Left ventricle myocardium inferior (tissue), 1 donor: ENCODE measurements around the gene DARS1. TPM values are rescaled to one million over a fixed set of nuclear protein-coding genes. Genes with fewer than 3 reads are reported as not detected.

Experiments
- DNase-seq: peaks from one replicate; pipeline ENCODE4 v3.0.0-alpha.2; 2020
- H3K27ac ChIP-seq: fragments of 200-600 bp; replicated peaks from 2 replicates; pipeline ENCODE4 v1.8.0; 2021
- H3K27me3 ChIP-seq: fragments of 200-600 bp; 2 replicates; pipeline ENCODE4 v1.8.0; 2021; ENCODE audit warnings: low read depth
- H3K36me3 ChIP-seq: fragments of 200-600 bp; 2 replicates; pipeline ENCODE4 v1.8.0; 2021
- H3K4me1 ChIP-seq: fragments of 200-600 bp; 2 replicates; pipeline ENCODE4 v1.8.0; 2021
- H3K4me3 ChIP-seq: fragments of 200-600 bp; 2 replicates; pipeline ENCODE4 v1.8.0; 2021; ENCODE audit warnings: mild to moderate bottlenecking, moderate library complexity
- H3K9me3 ChIP-seq: fragments of 200-600 bp; replicated peaks from 2 replicates; pipeline ENCODE4 v1.8.0; 2021
- intact Hi-C: fragments of 100-400 bp; cut with micrococcal nuclease; formaldehyde crosslinking; loops from one replicate; pipeline ENCODE4 v1.11.0; 2022
- total RNA-seq: library from RNA; stranded (reverse); fragmentation: NEBNext Ultra II Directional; extraction: Animal tissue kit (Norgen Biotek cat#: 25700); gene quantifications from one replicate; pipeline ENCODE4 v1.2.1, GENCODE V29; 2021
- TF ChIP-seq, protein P1 (sequence below): fragments of 200-600 bp; IDR thresholded peaks from 2 replicates; pipeline ENCODE4 v1.8.0; 2021; ENCODE audit warnings: antibody characterized with exemption, mild to moderate bottlenecking, borderline replicate concordance
- donor health status: DM: no; HTN: yes; CAD: no; lungs with severe emphysema.

Gene DARS1
- total RNA-seq, 1 donor from 2014 or later, result 56.3 TPM

DNA sequence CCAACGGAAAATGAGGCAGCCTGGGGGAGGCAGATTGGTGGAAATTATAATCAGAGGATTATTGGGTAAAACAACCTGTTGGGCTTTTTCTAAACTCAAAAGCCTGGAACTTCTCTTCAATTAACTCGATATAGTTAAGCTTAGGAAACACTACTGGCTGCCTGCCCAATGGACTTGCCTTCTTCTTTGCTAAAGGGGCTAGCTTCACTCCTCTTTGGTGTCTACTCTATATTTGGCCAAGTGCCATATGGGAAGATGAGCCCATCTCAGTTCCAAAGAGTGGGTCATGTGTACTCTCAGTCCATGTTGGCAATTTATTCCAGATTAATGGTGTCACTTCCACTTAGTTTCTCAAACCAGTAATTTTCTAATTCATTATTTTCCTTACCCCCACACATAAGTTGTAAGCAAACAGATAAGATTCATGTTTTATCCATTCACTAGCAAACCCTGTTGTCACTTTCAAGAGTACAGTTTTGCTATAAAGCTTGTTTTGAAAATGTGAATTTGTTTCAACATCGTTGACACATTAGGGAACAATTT is 34.3 kb downstream of the DARS1 start:
- DNase-seq, result no peak

DNA sequence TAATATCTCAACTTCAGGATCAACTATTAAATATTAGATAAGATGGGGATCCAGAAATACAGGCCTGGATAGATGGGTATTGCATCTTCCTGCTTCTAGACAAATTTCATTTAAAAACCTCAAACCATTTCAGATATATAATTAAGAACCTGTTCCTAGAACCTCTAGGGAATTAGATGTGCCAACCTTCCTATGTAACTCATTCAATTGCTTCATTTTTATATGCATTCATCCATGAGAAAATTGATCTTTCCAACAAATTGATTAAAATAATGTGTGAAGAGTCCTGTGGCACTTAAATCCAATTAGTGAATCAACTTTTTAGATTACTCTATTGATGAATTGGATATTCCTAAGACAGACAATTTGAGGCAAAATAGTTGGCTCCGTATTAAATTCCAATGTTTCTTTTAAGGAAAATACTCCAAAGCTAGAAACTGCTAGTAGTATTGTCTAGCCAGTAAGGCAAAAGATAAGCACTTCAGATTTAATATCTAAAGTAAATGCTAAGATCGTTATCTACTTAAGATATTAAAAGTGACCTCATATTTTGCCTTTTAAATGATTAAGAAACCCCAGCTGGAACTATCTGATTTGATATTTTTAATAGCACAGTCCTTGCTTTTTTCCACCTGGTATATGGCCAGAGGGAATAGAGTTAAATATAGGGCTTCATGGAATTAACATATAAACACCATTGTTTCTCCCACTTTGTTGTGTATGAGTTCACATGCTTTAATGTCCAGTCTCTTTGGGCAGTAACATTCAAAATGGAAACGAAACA is 35.8 kb downstream of the DARS1 start:
- Histone ChIP-seq H3K27me3 (no peaks in the 10 kb centered on the region), H3K4me3 (no peak overlapping the region), H3K27ac (no peak overlapping the region), H3K4me1 (peaks cover 29% of the 10 kb centered on the region), H3K9me3 (no peaks in the 10 kb centered on the region), H3K36me3 (peaks cover 11% of the 10 kb centered on the region)
- intact Hi-C loops, result no loop called here
- no peak for DNase-seq
- TF ChIP-seq, protein P1, sequence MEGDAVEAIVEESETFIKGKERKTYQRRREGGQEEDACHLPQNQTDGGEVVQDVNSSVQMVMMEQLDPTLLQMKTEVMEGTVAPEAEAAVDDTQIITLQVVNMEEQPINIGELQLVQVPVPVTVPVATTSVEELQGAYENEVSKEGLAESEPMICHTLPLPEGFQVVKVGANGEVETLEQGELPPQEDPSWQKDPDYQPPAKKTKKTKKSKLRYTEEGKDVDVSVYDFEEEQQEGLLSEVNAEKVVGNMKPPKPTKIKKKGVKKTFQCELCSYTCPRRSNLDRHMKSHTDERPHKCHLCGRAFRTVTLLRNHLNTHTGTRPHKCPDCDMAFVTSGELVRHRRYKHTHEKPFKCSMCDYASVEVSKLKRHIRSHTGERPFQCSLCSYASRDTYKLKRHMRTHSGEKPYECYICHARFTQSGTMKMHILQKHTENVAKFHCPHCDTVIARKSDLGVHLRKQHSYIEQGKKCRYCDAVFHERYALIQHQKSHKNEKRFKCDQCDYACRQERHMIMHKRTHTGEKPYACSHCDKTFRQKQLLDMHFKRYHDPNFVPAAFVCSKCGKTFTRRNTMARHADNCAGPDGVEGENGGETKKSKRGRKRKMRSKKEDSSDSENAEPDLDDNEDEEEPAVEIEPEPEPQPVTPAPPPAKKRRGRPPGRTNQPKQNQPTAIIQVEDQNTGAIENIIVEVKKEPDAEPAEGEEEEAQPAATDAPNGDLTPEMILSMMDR, result no peak

More for the DNA sequence above, 34.3 kb downstream of the DARS1 start:
- no peak overlapping the region for H3K27ac ChIP-seq
- TF ChIP-seq, protein P1, result no peak
- peaks cover 29% of the 10 kb centered on the region for H3K4me1 ChIP-seq
- H3K4me3 ChIP-seq, result no peak overlapping the region
- intact Hi-C loops, result no loop called here
- H3K9me3 ChIP-seq, result no peaks in the 10 kb centered on the region
- no peaks in the 10 kb centered on the region for H3K27me3 ChIP-seq
- H3K36me3 ChIP-seq, result peaks cover 11% of the 10 kb centered on the region

DNA sequence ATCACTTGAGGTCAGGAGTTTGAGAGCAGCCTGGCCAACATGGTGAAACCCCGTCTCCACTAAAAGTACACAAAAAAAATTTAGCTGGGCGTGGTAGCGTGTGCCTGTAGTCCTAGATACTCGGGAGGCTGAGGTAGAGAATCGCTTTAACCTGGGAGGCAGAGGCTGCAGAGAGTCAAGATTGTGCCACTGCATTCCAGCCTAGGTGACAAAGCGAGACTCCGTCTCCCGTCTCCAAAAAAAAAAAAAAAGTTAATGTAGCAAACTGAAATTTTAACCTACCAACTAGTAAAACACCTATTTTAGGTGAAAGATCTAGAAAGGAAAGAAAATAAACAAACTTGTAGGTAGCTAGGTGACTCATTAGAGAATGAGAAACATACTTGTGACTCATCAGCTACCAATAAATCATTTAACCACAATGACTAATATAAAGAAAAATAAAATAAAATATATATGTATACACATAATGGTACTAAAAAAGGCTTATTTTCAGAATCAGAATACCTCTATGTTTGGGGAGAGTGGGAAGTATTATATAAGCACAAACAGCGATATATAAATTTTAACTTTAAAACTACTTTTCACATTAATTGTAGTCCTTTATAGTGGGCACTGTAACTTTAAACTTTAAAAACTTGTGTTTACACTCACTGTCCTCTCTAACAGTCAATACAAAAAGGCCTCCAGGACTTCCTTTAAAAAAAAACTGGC is 36.6 kb downstream of the DARS1 start:
- no peak for DNase-seq
- intact Hi-C loops, result no loop called here
- Histone ChIP-seq H3K4me3 (no peak overlapping the region), H3K27me3 (no peaks in the 10 kb centered on the region), H3K4me1 (peaks cover 29% of the 10 kb centered on the region), H3K9me3 (no peaks in the 10 kb centered on the region), H3K27ac (no peak overlapping the region), H3K36me3 (peaks cover 11% of the 10 kb centered on the region)
- TF ChIP-seq, protein P1, result no peak

DNA sequence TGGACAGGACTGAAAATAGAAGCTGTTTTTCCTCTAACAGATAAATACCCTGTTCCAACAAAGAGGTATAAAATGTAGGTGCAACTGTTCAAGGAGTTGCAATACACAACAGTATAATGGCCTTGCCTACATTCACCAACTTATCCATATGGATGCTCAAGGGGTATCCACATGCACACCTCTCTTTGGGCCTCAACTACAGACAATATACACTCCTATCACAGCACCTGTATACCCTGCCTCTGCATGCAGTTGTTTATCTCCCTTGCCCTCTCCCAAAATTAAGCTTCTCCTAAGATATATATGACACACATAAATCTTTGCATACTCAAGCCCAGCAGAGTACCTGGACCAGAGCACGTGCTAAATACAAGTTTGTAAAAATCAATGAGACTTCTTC is 37.3 kb downstream of the DARS1 start:
- TF ChIP-seq, protein P1, result no peak

DNA sequence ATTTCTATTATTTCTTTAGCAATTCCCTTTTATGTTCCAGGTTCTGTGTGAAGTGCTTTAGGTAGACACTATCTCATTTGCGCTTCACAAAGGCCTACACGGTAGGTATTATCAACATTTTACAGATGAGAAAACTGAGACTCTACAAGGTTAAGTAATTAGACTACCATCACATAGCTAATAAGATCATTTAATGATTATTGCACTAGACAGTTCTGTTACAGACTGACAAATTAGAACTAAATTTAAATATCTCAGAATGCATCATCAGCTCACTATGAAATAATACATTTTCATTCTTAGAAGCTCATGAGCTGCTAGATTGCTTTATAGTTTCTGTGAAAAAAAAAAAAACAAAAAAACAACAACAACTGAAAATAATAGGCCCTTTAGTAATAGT is 37.9 kb downstream of the DARS1 start:
- TF ChIP-seq, protein P1, result no peak
- intact Hi-C loops, result no loop called here

More for the DNA sequence above, 37.3 kb downstream of the DARS1 start:
- no peak for DNase-seq
- intact Hi-C loops, result no loop called here
- Histone ChIP-seq H3K4me3 (no peak overlapping the region), H3K9me3 (no peaks in the 10 kb centered on the region), H3K27me3 (no peaks in the 10 kb centered on the region), H3K4me1 (peaks cover 29% of the 10 kb centered on the region), H3K36me3 (peaks cover 13% of the 10 kb centered on the region), H3K27ac (no peak overlapping the region)

More for the DNA sequence above, 37.9 kb downstream of the DARS1 start:
- H3K4me1 ChIP-seq, result peaks cover 29% of the 10 kb centered on the region
- H3K27ac ChIP-seq, result no peak overlapping the region
- H3K9me3 ChIP-seq, result no peaks in the 10 kb centered on the region
- H3K36me3 ChIP-seq, result peaks cover 18% of the 10 kb centered on the region
- H3K27me3 ChIP-seq, result no peaks in the 10 kb centered on the region
- DNase-seq, result no peak
- H3K4me3 ChIP-seq, result no peak overlapping the region
